ENCODE results near the gene ELP4. TPM values are rescaled to one million over a fixed set of nuclear protein-coding genes. Genes with fewer than 3 reads are reported as not detected.

The ELP4 gene
- total RNA-seq, 1 donor from 2014 or later, result 15.0 TPM

DNA sequence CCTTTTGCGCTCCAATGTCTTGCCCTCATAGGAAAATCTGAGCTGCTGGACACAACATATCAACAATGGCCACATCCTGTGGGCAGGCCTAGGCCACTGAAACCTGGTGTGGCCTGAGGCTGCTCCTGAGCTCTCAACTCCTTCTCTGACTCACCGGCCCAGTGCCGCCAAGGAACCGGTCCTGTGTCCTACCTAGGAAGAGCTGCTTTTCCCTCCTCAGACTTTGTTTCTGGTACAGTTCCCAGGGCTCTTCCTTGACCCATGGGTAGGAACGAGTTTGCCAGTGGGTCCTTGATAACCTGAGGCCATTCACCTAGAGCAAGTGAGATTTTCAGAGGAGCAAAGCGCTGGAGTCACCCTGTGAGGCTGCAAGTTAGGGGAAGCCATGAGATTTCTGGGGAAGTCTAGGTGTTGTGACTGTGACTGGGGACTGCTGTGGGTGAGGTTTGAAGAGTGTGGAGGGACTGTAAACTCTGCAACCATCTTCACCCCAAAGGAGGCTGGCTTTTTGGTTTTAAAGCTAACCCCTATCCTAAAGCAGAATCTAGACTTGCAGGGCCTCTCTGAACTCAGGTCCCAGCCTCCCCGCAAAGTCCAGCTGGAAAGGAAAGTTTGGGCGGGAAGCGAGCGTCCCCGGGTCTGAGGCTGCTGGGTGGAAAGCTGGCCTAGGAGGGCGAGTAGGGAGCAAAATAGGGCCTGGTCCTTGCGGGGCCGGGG, 313.5 kb downstream of the ELP4 start:
- Mint-ChIP-seq H3K9me3 (ENCODE audit: unreplicated experiment) (no peaks in the 10 kb centered on the region), H3K4me1 (ENCODE audit: unreplicated experiment) (peaks cover 20% of the 10 kb centered on the region), H3K4me3 (ENCODE audit: unreplicated experiment) (no peak overlapping the region), H3K36me3 (ENCODE audit: unreplicated experiment) (no peaks in the 10 kb centered on the region), H3K27ac (ENCODE audit: unreplicated experiment) (no peak overlapping the region), H3K27me3 (ENCODE audit: unreplicated experiment) (peaks cover 91% of the 10 kb centered on the region)
- TF ChIP-seq, protein P1, sequence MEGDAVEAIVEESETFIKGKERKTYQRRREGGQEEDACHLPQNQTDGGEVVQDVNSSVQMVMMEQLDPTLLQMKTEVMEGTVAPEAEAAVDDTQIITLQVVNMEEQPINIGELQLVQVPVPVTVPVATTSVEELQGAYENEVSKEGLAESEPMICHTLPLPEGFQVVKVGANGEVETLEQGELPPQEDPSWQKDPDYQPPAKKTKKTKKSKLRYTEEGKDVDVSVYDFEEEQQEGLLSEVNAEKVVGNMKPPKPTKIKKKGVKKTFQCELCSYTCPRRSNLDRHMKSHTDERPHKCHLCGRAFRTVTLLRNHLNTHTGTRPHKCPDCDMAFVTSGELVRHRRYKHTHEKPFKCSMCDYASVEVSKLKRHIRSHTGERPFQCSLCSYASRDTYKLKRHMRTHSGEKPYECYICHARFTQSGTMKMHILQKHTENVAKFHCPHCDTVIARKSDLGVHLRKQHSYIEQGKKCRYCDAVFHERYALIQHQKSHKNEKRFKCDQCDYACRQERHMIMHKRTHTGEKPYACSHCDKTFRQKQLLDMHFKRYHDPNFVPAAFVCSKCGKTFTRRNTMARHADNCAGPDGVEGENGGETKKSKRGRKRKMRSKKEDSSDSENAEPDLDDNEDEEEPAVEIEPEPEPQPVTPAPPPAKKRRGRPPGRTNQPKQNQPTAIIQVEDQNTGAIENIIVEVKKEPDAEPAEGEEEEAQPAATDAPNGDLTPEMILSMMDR (IDR thresholded peaks at IDR 0.05), result no peak
- no peak for DNase-seq (ENCODE audit: extremely low spot score, unreplicated experiment)

DNA sequence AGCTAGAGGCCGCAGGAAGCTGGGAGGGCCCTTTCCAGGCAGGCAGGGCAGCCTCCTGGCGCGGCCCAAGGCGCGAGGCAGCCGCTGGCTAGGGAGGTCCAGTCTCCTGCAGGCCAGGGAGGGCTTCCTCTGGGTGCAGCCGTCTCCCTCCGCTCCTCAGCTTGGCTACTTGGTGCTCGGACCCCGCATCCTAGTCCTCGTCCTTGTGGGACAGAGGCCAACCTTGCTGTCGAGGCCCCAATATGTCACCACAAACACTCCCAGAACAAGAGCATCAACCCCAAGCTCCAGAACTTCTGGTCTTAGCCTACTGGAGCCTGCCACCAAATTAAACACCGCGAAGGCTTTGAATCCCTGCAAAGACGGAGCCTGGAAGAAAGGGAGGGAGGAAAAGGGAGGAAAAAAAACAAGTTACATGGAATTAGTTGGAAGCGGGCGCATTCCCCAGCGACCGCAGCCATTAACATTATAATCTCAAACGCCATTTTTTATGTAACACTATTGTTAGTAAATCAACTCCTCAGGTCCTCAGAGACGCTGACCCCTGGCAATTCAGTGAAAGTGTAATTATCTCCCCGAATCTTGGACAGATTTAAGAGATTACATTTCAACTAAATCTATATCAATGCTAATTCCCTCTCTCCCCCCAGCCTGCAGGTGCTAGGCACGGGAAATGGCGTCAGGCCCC, 314.2 kb downstream of the ELP4 start:
- no peak overlapping the region for H3K4me3 Mint-ChIP-seq (ENCODE audit: unreplicated experiment)
- no peak for DNase-seq (ENCODE audit: extremely low spot score, unreplicated experiment)
- TF ChIP-seq, protein P1 (IDR thresholded peaks at IDR 0.05), result no peak

DNA sequence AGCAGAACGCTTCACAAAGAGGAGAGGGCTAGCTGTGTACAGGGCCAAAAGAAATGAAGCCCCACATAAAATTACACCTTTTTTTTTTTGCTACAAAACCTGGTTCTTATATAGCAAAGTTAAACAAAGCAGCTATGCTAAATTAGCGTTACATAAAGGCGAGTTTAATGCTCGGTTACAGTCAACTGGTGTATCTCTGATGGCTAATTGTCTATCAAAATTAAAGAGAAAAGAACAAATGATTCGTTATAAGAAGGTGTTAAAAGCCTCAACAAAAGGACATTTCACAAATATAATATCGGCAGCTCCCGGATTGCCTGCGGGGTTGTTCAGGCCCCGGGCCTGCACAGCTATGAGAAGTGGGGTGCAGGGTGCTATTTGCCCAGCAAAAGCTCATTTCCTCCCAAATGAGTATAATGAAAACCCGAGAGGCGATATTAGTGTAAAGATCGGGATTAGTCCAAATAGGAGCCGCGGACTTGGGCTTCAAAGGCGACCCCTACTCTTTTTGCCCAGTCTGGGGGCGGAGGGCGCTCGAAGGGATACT, 314.8 kb downstream of the ELP4 start:
- TF ChIP-seq, protein P1 (IDR thresholded peaks at IDR 0.05), result no peak
- H3K27me3 Mint-ChIP-seq (ENCODE audit: unreplicated experiment), result peaks cover 89% of the 10 kb centered on the region
- no peaks in the 10 kb centered on the region for H3K9me3 Mint-ChIP-seq (ENCODE audit: unreplicated experiment)
- H3K27ac Mint-ChIP-seq (ENCODE audit: unreplicated experiment), result no peak overlapping the region
- H3K36me3 Mint-ChIP-seq (ENCODE audit: unreplicated experiment), result no peaks in the 10 kb centered on the region
- peaks cover 21% of the 10 kb centered on the region for H3K4me1 Mint-ChIP-seq (ENCODE audit: unreplicated experiment)
- no peak for DNase-seq (ENCODE audit: extremely low spot score, unreplicated experiment)
- H3K4me3 Mint-ChIP-seq (ENCODE audit: unreplicated experiment), result no peak overlapping the region

More for the DNA sequence above, 314.2 kb downstream of the ELP4 start:
- Mint-ChIP-seq H3K9me3 (ENCODE audit: unreplicated experiment) (no peaks in the 10 kb centered on the region), H3K4me1 (ENCODE audit: unreplicated experiment) (peaks cover 21% of the 10 kb centered on the region), H3K27ac (ENCODE audit: unreplicated experiment) (no peak overlapping the region), H3K36me3 (ENCODE audit: unreplicated experiment) (no peaks in the 10 kb centered on the region), H3K27me3 (ENCODE audit: unreplicated experiment) (peaks cover 87% of the 10 kb centered on the region)

DNA sequence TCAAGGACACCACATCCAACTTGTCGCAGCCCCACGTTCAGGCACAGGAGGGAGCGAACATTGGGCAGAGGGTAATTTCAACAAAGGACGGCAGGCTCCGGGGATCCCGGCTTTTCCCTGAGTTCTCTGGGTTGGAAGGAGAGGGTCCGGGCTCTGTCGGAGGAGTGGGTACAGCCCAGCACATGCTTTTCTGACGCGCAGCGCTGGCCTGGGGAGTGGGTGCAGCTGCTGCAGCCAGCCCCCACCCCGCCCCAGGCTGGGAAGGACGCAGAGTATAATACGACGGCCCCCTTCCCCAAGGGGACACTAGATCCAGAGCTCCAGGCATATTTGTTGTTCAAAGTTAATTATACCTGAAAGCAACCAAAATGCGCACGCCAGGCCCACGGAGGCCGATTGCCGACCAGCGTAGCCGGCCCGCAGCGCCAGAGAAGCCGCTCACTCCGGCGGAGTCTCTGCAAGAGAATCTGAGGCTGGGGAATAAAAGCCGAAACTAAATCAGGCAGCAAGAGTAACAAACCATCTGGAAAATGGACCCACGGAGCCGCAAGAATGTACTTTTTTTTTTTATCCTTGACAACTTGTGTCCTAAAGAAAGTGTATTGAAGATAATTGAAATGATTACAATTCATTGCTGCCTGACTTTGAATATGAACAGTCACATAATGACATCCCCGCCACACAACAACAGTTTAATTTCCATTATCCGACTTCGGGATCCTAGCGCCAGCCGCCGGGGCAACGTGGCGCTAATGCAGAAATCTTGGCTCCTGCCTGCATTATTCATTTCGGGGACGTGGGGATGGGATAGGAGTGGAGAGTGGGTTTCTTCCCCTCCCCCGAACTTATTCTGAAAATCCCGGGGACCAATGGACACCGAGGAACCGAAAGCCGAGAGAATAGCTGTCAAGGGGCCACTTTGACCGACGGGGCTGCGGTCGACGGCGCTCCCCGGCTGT, 315.6 kb downstream of the ELP4 start:
- peaks cover 21% of the 10 kb centered on the region for H3K4me1 Mint-ChIP-seq (ENCODE audit: unreplicated experiment)
- no peaks in the 10 kb centered on the region for H3K9me3 Mint-ChIP-seq (ENCODE audit: unreplicated experiment)
- peaks cover 90% of the 10 kb centered on the region for H3K27me3 Mint-ChIP-seq (ENCODE audit: unreplicated experiment)
- H3K27ac Mint-ChIP-seq (ENCODE audit: unreplicated experiment), result no peak overlapping the region
- H3K4me3 Mint-ChIP-seq (ENCODE audit: unreplicated experiment), result no peak overlapping the region
- TF ChIP-seq, protein P1 (IDR thresholded peaks at IDR 0.05), result no peak
- no peaks in the 10 kb centered on the region for H3K36me3 Mint-ChIP-seq (ENCODE audit: unreplicated experiment)
- no peak for DNase-seq (ENCODE audit: extremely low spot score, unreplicated experiment)

Measured in osteocyte (in vitro differentiated cells).